ENCODE data around the gene SUSD1. TPM values are rescaled to one million over a fixed set of nuclear protein-coding genes. Genes with fewer than 3 reads are reported as not detected.

SUSD1 gene
- total RNA-seq, 1 experiment from 2014 or later: 8.1 TPM

DNA sequence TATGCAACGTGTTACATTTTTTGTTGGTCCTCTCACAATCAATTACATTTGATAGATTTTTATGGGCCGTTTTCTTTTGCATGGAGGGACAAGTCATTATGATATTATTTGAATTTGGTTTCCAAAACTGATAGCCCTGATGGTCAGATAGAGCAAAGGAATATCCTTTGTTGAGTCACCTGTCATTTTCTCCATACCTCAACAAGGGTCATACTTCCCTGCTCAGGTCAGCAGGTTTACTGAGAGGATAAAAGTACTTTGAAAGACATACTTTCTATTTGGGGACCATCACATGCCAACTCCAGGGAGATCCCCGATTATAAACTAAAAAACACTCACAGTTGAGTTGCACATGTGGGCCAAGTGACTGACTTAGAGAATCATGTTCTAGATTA, 132.9 kb downstream of the SUSD1 start:
- no peaks in the 10 kb centered on the region for H3K79me2 ChIP-seq (ENCODE audit: insufficient read depth, low read length)

More for the DNA sequence above, 132.9 kb downstream of the SUSD1 start:
- Histone ChIP-seq H3K27me3 (ENCODE audit: insufficient read depth, low read length) (no peaks in the 10 kb centered on the region), H3K23ac (ENCODE audit: insufficient read length, low read depth, low read length) (no peak overlapping the region), H2AFZ (ENCODE audit: low read length) (no peak overlapping the region), H3K56ac (ENCODE audit: insufficient read length, low read depth, low read length) (no peak overlapping the region), H3K9ac (ENCODE audit: extremely low read depth, insufficient read length, low read length) (no peak overlapping the region), H3K23me2 (ENCODE audit: insufficient read length, low read depth, low read length, poor library complexity, severe bottlenecking) (no peaks in the 10 kb centered on the region), H2BK12ac (ENCODE audit: insufficient read length, low read depth, low read length) (no peak overlapping the region), H2BK20ac (ENCODE audit: low read depth, low read length, poor library complexity, severe bottlenecking) (no peak overlapping the region), H3K14ac (ENCODE audit: insufficient read depth, low read length) (no peak overlapping the region), H3K79me1 (ENCODE audit: insufficient read depth, low read depth, low read length, poor library complexity, severe bottlenecking) (no peaks in the 10 kb centered on the region), H4K20me1 (ENCODE audit: control insufficient read depth, insufficient read depth, insufficient read length) (no peaks in the 10 kb centered on the region), H3K4me1 (ENCODE audit: insufficient read depth, low read length) (peaks cover 4% of the 10 kb centered on the region; the same call in 1 of the 2 replicates), H3K4me2 (ENCODE audit: insufficient read depth, insufficient read length, low read length) (no peak overlapping the region), H3T11ph (ENCODE audit: low read length) (no peak overlapping the region), H3K9me3 (ENCODE audit: control insufficient read depth, low read depth, low read length) (no peaks in the 10 kb centered on the region), H3K4ac (ENCODE audit: low read depth, low read length) (no peak overlapping the region), H2BK5ac (ENCODE audit: insufficient read length, low read length) (no peak overlapping the region), H2BK15ac (ENCODE audit: low read depth, low read length) (no peak overlapping the region), H3K18ac (ENCODE audit: insufficient read length, low read depth, low read length) (no peak overlapping the region), H4K8ac (replicated peaks; ENCODE audit: insufficient read length, low read depth, low read length) (no peak overlapping the region), H4K91ac (ENCODE audit: insufficient read length, low read depth, low read length) (no peak overlapping the region), H2AK5ac (ENCODE audit: insufficient read length, low read length) (no peak overlapping the region), H3K27ac (ENCODE audit: insufficient read length, low read depth, low read length) (peak overlapping the region; percentile 19), H2BK120ac (ENCODE audit: low read depth, low read length, poor library complexity, severe bottlenecking) (no peak overlapping the region), H4K5ac (ENCODE audit: insufficient read length, low read depth, low read length) (no peak overlapping the region)
- no peak overlapping the region for H3K4me3 Mint-ChIP-seq
- peaks cover 0 to 3% (median 2%) of the 10 kb centered on the region in 3 experiments; a peak in 3 of 7 replicates for H3K36me3 Mint-ChIP-seq (ENCODE audit: insufficient read depth in 1 of 3, low read depth in 3 of 3)
- peak overlapping the region; percentile 78 to 87 (median 82) for H3K27ac Mint-ChIP-seq
- H3K9me3 Mint-ChIP-seq: no peaks in the 10 kb centered on the region
- TF ChIP-seq, protein P1, sequence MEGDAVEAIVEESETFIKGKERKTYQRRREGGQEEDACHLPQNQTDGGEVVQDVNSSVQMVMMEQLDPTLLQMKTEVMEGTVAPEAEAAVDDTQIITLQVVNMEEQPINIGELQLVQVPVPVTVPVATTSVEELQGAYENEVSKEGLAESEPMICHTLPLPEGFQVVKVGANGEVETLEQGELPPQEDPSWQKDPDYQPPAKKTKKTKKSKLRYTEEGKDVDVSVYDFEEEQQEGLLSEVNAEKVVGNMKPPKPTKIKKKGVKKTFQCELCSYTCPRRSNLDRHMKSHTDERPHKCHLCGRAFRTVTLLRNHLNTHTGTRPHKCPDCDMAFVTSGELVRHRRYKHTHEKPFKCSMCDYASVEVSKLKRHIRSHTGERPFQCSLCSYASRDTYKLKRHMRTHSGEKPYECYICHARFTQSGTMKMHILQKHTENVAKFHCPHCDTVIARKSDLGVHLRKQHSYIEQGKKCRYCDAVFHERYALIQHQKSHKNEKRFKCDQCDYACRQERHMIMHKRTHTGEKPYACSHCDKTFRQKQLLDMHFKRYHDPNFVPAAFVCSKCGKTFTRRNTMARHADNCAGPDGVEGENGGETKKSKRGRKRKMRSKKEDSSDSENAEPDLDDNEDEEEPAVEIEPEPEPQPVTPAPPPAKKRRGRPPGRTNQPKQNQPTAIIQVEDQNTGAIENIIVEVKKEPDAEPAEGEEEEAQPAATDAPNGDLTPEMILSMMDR (conservative IDR thresholded peaks at IDR 0.05): no peak
- DNase-seq: no peak
- peaks cover 36 to 39% of the 10 kb centered on the region in 2 experiments for H3K4me1 Mint-ChIP-seq
- no peaks in the 10 kb centered on the region for H3K27me3 Mint-ChIP-seq (ENCODE audit: low read depth)
- no CpG with 5 or more reads among the region's 3 CpGs for WGBS (ENCODE audit: extremely low coverage, insufficient read length, low lambda C conversion rate)
